Smooth muscle cell (in vitro differentiated cells): ENCODE results near the gene UBE2I. TPM values are rescaled to one million over a fixed set of nuclear protein-coding genes. Genes with fewer than 3 reads are reported as not detected.

Source experiments
- DNase-seq: peaks from one replicate; lab custom pipeline; 2025; ENCODE audit not compliant: unreplicated experiment; lab: John Stamatoyannopoulos, UW
- H2AFZ ChIP-seq: fragments of 200-600 bp; sonication (generic); 2 replicates; pipeline ENCODE4 v1.6.0; 2016; ENCODE audit warnings: antibody characterized with exemption, low read depth, mild to moderate bottlenecking
- H3F3A ChIP-seq: fragments of 200-600 bp; sonication (generic); 2 replicates; pipeline ENCODE4 v1.6.0; 2017; ENCODE audit warnings: antibody characterized with exemption, low read depth
- H3K27ac ChIP-seq: fragments of 200-600 bp; sonication (generic); 2 replicates; pipeline ENCODE4 v1.5.1; 2016; ENCODE audit warnings: low read depth, mild to moderate bottlenecking
- H3K27me3 ChIP-seq: fragments of 200-600 bp; sonication (generic); 2 replicates; pipeline ENCODE4 v1.6.1; 2016; ENCODE audit warnings: low read depth, mild to moderate bottlenecking
- H3K36me3 ChIP-seq: fragments of 200-600 bp; sonication (generic); 2 replicates; pipeline ENCODE4 v1.5.1; 2016; ENCODE audit warnings: low read depth
- H3K4me1 ChIP-seq: fragments of 200-600 bp; sonication (generic); 2 replicates; pipeline ENCODE4 v1.5.1; 2016; ENCODE audit warnings: low read depth
- H3K4me2 ChIP-seq: fragments of 200-600 bp; sonication (generic); 2 replicates; pipeline ENCODE4 v1.6.0; 2016; ENCODE audit warnings: mild to moderate bottlenecking
- H3K4me3 ChIP-seq: fragments of 200-600 bp; sonication (generic); 2 replicates; pipeline ENCODE4 v1.5.1; 2016; ENCODE audit warnings: mild to moderate bottlenecking
- H3K79me2 ChIP-seq: fragments of 200-600 bp; sonication (generic); 2 replicates; pipeline ENCODE4 v1.6.0; 2016; ENCODE audit warnings: low read depth, mild to moderate bottlenecking
- H3K9ac ChIP-seq: fragments of 200-600 bp; sonication (generic); 2 replicates; pipeline ENCODE4 v1.6.0; 2016; ENCODE audit warnings: low read depth
- H3K9me3 ChIP-seq: fragments of 200-600 bp; sonication (generic); replicated peaks from 2 replicates; pipeline ENCODE4 v1.5.1; 2016; ENCODE audit warnings: low read depth
- H4K20me1 ChIP-seq: fragments of 200-600 bp; sonication (generic); 2 replicates; pipeline ENCODE4 v1.6.0; 2016; ENCODE audit warnings: low read depth
- WGBS: methylation state at CpG from one replicate; pipeline ENCODE4 v1.1.7; 2016; ENCODE audit warnings: low lambda C conversion rate; 5-methylcytosine and 5-hydroxymethylcytosine counted together
- polyA plus RNA-seq: library from polyadenylated mRNA; unstranded; fragments of >200 nt; fragmentation: Nextera tagmentation; extraction: Ambion mirVana; gene quantifications from 2 replicates; pipeline ENCODE4 v1.2.1, GENCODE V29; 2016
- total RNA-seq: library from RNA; depleted of rRNA; stranded (reverse); fragments of >200 nt; gene quantifications from 2 replicates; pipeline ENCODE4 v1.2.3, GENCODE V29; 2014
- TF ChIP-seq, protein P1 (sequence below): fragments of 200-600 bp; sonication (generic); IDR thresholded peaks from 2 replicates; pipeline ENCODE4 v1.5.1; 2017; ENCODE audit warnings: borderline replicate concordance, mild to moderate bottlenecking, antibody characterized with exemption; ENCODE audit not compliant: insufficient read depth, poor library complexity, severe bottlenecking

The UBE2I gene
- total and polyA plus RNA-seq, 2 experiments from 2014 or later, result 95.9 to 169 TPM

DNA sequence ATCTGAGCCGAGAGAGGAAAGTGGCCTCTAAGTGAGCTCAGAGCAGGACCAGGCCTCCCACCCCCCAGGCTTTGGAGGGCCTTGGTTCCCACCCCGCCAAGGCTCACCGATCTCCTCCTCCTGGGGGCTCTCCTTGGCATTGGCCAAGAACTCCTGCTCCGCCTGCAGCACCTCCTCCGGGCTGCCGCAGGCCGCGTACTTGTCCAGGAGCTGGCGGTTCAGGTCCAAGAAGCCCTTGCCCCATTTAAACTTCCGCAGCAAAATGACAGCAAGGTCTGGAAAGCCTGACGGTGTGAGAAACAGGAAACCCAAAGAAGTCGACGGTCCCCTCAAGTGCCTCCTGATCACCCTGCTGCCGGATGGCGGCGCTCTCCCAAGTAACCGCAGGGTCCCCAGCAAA lies 40.5 kb downstream of the UBE2I start:
- Histone ChIP-seq H3K9ac (no peak overlapping the region), H3K79me2 (peaks cover 47% of the 10 kb centered on the region), H3K4me1 (peaks cover 7% of the 10 kb centered on the region), H3F3A (no peaks in the 10 kb centered on the region), H3K4me2 (no peak overlapping the region), H4K20me1 (peaks cover 9% of the 10 kb centered on the region), H3K4me3 (no peak overlapping the region), H2AFZ (no peak overlapping the region), H3K27me3 (no peaks in the 10 kb centered on the region), H3K27ac (no peak overlapping the region), H3K36me3 (no peaks in the 10 kb centered on the region), H3K9me3 (no peaks in the 10 kb centered on the region)
- TF ChIP-seq, protein P1, sequence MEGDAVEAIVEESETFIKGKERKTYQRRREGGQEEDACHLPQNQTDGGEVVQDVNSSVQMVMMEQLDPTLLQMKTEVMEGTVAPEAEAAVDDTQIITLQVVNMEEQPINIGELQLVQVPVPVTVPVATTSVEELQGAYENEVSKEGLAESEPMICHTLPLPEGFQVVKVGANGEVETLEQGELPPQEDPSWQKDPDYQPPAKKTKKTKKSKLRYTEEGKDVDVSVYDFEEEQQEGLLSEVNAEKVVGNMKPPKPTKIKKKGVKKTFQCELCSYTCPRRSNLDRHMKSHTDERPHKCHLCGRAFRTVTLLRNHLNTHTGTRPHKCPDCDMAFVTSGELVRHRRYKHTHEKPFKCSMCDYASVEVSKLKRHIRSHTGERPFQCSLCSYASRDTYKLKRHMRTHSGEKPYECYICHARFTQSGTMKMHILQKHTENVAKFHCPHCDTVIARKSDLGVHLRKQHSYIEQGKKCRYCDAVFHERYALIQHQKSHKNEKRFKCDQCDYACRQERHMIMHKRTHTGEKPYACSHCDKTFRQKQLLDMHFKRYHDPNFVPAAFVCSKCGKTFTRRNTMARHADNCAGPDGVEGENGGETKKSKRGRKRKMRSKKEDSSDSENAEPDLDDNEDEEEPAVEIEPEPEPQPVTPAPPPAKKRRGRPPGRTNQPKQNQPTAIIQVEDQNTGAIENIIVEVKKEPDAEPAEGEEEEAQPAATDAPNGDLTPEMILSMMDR, result no peak
- DNase-seq, result no peak
- 98% methylated on average over 17 of the region's 17 CpGs for WGBS

- H3K9ac ChIP-seq, result peak overlapping the region; percentile 83
Measured at GRCh38 chr16:1350691-1351090, 41.3 kb downstream of the UBE2I start.

GRCh38 chr16:1351215-1351581 lies 41.8 kb downstream of the UBE2I start:
- WGBS, result 4% methylated on average over 32 of the region's 35 CpGs

More at GRCh38 chr16:1350691-1351090, 41.3 kb downstream of the UBE2I start:
- H3F3A ChIP-seq, result no peaks in the 10 kb centered on the region
- H2AFZ ChIP-seq, result no peak overlapping the region
- peak overlapping the region; percentile 97 for H3K4me3 ChIP-seq
- H3K4me2 ChIP-seq, result peak overlapping the region; percentile 99
- 91% methylated on average over 19 of the region's 19 CpGs for WGBS
- H4K20me1 ChIP-seq, result peaks cover 16% of the 10 kb centered on the region
- no peaks in the 10 kb centered on the region for H3K36me3 ChIP-seq
- no peaks in the 10 kb centered on the region for H3K9me3 ChIP-seq
- no peak for DNase-seq
- no peaks in the 10 kb centered on the region for H3K27me3 ChIP-seq
- H3K27ac ChIP-seq, result no peak overlapping the region
- peaks cover 7% of the 10 kb centered on the region for H3K4me1 ChIP-seq
- peaks cover 54% of the 10 kb centered on the region for H3K79me2 ChIP-seq
- TF ChIP-seq, protein P1, result no peak

More at GRCh38 chr16:1351215-1351581, 41.8 kb downstream of the UBE2I start:
- H3K4me1 ChIP-seq, result peaks cover 7% of the 10 kb centered on the region
- peaks cover 21% of the 10 kb centered on the region for H4K20me1 ChIP-seq
- H2AFZ ChIP-seq, result peak overlapping the region; percentile 69
- H3K27ac ChIP-seq, result no peak overlapping the region
- DNase-seq, result no peak
- peak overlapping the region; percentile 97 for H3K4me3 ChIP-seq
- H3K27me3 ChIP-seq, result no peaks in the 10 kb centered on the region
- peak overlapping the region; percentile 99 for H3K4me2 ChIP-seq
- no peaks in the 10 kb centered on the region for H3F3A ChIP-seq
- H3K36me3 ChIP-seq, result no peaks in the 10 kb centered on the region
- H3K9me3 ChIP-seq, result no peaks in the 10 kb centered on the region
- TF ChIP-seq, protein P1, result no peak
- peak overlapping the region; percentile 83 for H3K9ac ChIP-seq
- peaks cover 59% of the 10 kb centered on the region for H3K79me2 ChIP-seq
